Midbrain (tissue), 1 donor: ENCODE measurements around the gene KIF26B.

Experiments
- DNase-seq: peaks from one replicate; lab custom pipeline; 2025; lab: John Stamatoyannopoulos, UW

Gene KIF26B

GRCh38 chr1:245172026-245172425 lies 17.2 kb downstream of the KIF26B start:
- DNase-seq, result no peak

GRCh38 chr1:245172829-245173228 lies 18.0 kb downstream of the KIF26B start:
- DNase-seq, result no peak

- no peak for DNase-seq
Observed at GRCh38 chr1:245173446-245174211, 18.8 kb downstream of the KIF26B start.

GRCh38 chr1:245177071-245177900 lies 22.5 kb downstream of the KIF26B start:
- no peak for DNase-seq

- DNase-seq, result no peak
Observed at GRCh38 chr1:245179706-245180105, 24.9 kb downstream of the KIF26B start.

GRCh38 chr1:245180496-245181157 lies 25.8 kb downstream of the KIF26B start:
- DNase-seq, result no peak

GRCh38 chr1:245181158-245181517 lies 26.4 kb downstream of the KIF26B start:
- DNase-seq, result no peak

GRCh38 chr1:245182028-245182427 lies 27.2 kb downstream of the KIF26B start:
- DNase-seq, result no peak

- no peak for DNase-seq
Observed at GRCh38 chr1:245183429-245183828, 28.6 kb downstream of the KIF26B start.

- DNase-seq, result no peak
Observed at GRCh38 chr1:245184779-245185178, 30.0 kb downstream of the KIF26B start.

GRCh38 chr1:245188403-245188802 lies 33.6 kb downstream of the KIF26B start:
- no peak for DNase-seq

GRCh38 chr1:245195398-245195797 lies 40.6 kb downstream of the KIF26B start:
- no peak for DNase-seq

GRCh38 chr1:245197121-245197520 lies 42.3 kb downstream of the KIF26B start:
- DNase-seq, result no peak

GRCh38 chr1:245197911-245198379 lies 43.2 kb downstream of the KIF26B start:
- DNase-seq, result no peak

- no peak for DNase-seq
Observed at GRCh38 chr1:245198748-245199516, 44.1 kb downstream of the KIF26B start.

GRCh38 chr1:245200146-245200545 lies 45.4 kb downstream of the KIF26B start:
- no peak for DNase-seq

GRCh38 chr1:245201201-245201600 lies 46.4 kb downstream of the KIF26B start:
- no peak for DNase-seq

- DNase-seq, result no peak
Observed at GRCh38 chr1:245201827-245202226, 47.0 kb downstream of the KIF26B start.

GRCh38 chr1:245205396-245205795 lies 50.6 kb downstream of the KIF26B start:
- no peak for DNase-seq

GRCh38 chr1:245205864-245206263 lies 51.1 kb downstream of the KIF26B start:
- no peak for DNase-seq

- no peak for DNase-seq
Observed at GRCh38 chr1:245207056-245207638, 52.4 kb downstream of the KIF26B start.
